Right lobe of liver (tissue), 6 donors: ENCODE results near the gene KCNK3. TPM values are rescaled to one million over a fixed set of nuclear protein-coding genes. Genes with fewer than 3 reads are reported as not detected.

ENCODE experiments used
- ATAC-seq, 4 donors: fragments of 200-7000 bp; cut with Tn5 transposase; one replicate each; pipeline ENCODE4 v1.9.1; 2020; ENCODE audit warnings: mild to moderate bottlenecking in 4 of 4, moderate library complexity in 4 of 4
- DNase-seq, 3 donors: peaks; one replicate each; pipeline ENCODE4 v3.0.0-alpha.2; 2020
- H3K27ac ChIP-seq, 3 donors: fragments of 200-600 bp; one replicate each; pipeline ENCODE4 v1.8.0; 2022
- H3K27me3 ChIP-seq, 2 donors: fragments of 200-600 bp; one replicate each; pipeline ENCODE4 v1.8.0; 2022
- H3K36me3 ChIP-seq, 4 donors: fragments of 200-600 bp; sonication (generic) in 1 of 4; one replicate each; pipeline versions ENCODE4 v1.5.1 to v1.8.0; 2017 to 2022; ENCODE audit warnings: control low read depth in 1 of 4
- H3K4me1 ChIP-seq, 4 donors: fragments of 200-600 bp; sonication (generic) in 1 of 4; one replicate each; pipeline versions ENCODE4 v1.5.1 to v1.8.0; 2017 to 2022; ENCODE audit warnings: control low read depth in 1 of 4
- H3K4me3 ChIP-seq, 3 donors: fragments of 200-600 bp; one replicate each; pipeline ENCODE4 v1.8.0; 2022
- H3K9me3 ChIP-seq, 4 donors: fragments of 200-600 bp; sonication (generic) in 1 of 4; one replicate each; pipeline versions ENCODE4 v1.5.1 to v1.8.0; 2017 to 2022; ENCODE audit warnings: control low read depth in 1 of 4
- POLR2A ChIP-seq: fragments of 450-650 bp; IDR thresholded peaks from one replicate; pipeline ENCODE4 v1.6.1; 2017; ENCODE audit warnings: antibody characterized with exemption, mild to moderate bottlenecking
- WGBS: methylation state at CpG from one replicate; pipeline ENCODE4 v1.1.6; 2018; ENCODE audit warnings: low coverage, low lambda C conversion rate; ENCODE audit not compliant: insufficient coverage; ENCODE audit errors: missing lambda C conversion rate; 5-methylcytosine and 5-hydroxymethylcytosine counted together
- intact Hi-C, 2 donors: fragments of 100-400 bp; cut with DNase I; formaldehyde crosslinking; loops; one replicate each; pipeline versions ENCODE4 v1.11.2 to v1.14.1; 2022
- total RNA-seq, 6 experiments: library from RNA; depleted of rRNA in 2 of 6; stranded (reverse); fragments of >200 nt in 2 of 6; fragmentation: NEBNext Ultra II Directional in 3 of 6; extraction: Animal tissue kit (Norgen Biotek cat#: 25700) in 3 of 6; gene quantifications; one replicate each; pipeline versions ENCODE4 v1.1.0 to v1.2.4, GENCODE V29; 2016 to 2023
- TF ChIP-seq, protein P1 (sequence below), 4 donors: fragments of 200-600 bp in 3 of 4; fragments of 450-650 bp in 1 of 4; IDR thresholded peaks; one replicate each; pipeline versions ENCODE4 v1.5.1 to v1.8.0; 2016 to 2022; ENCODE audit warnings: antibody characterized with exemption in 4 of 4, mild to moderate bottlenecking in 2 of 4
- donor health status: DM: no; HTN: yes; CAD: no.
- donor health status: DM: no; HTN: no; CAD: no.
- donor health status: DM: no; HTN: no; CAD: no.
- donor health status: DM: no; HTN: yes; CAD: no.
- donor health status: DM: no; HTN: yes; CAD: no.

Gene KCNK3
- total RNA-seq, 6 experiments from 2014 or later = 0.18 to 0.43 (median 0.33) TPM

DNA sequence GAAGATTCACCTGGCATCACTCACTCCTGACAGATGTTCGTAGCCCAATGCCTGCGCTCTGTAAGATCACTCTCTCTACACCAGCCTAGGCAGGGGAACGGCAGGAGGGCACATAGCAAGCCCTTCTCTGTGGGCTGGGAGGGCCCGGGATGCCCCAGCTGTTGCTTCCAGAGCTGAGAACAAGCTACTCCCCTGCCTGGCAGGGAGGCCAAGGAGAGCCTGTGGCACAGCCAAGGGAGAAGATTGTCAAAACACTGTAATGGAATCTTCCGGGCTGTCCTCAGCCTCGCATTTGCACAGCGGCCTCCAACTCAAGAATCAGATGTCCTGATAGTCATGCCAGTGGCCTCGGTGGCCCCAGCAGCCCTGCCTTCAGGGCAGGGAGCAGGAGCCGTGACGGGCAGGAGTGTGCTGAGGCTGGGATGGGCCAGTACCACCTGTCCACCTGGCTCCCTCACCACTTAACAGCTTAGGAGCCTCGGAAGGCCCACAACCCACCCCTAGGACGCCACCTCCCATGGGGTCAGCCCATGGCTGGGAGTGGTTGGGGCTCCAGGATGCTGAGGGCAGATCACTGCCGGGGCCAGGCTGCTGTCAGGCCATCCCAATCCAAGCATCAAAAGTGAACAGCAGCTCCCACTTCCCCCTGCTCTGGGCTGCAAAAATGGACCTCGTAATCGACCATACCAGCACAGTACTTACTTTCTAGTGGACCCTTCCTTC lies 49.7 kb downstream of the KCNK3 start:
- H3K27me3 ChIP-seq = no peaks in the 10 kb centered on the region
- no peaks in the 10 kb centered on the region for H3K36me3 ChIP-seq
- DNase-seq (no peak), ATAC-seq (no peak)
- intact Hi-C loops = no loop called here
- no peaks in the 10 kb centered on the region for H3K9me3 ChIP-seq
- no peak overlapping the region for H3K4me3 ChIP-seq
- no peak for TF ChIP-seq POLR2A
- TF ChIP-seq, protein P1, sequence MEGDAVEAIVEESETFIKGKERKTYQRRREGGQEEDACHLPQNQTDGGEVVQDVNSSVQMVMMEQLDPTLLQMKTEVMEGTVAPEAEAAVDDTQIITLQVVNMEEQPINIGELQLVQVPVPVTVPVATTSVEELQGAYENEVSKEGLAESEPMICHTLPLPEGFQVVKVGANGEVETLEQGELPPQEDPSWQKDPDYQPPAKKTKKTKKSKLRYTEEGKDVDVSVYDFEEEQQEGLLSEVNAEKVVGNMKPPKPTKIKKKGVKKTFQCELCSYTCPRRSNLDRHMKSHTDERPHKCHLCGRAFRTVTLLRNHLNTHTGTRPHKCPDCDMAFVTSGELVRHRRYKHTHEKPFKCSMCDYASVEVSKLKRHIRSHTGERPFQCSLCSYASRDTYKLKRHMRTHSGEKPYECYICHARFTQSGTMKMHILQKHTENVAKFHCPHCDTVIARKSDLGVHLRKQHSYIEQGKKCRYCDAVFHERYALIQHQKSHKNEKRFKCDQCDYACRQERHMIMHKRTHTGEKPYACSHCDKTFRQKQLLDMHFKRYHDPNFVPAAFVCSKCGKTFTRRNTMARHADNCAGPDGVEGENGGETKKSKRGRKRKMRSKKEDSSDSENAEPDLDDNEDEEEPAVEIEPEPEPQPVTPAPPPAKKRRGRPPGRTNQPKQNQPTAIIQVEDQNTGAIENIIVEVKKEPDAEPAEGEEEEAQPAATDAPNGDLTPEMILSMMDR (IDR thresholded peaks at IDR 0.05) = no peak
- no peak overlapping the region for H3K27ac ChIP-seq
- WGBS = 91% methylated on average over 6 of the region's 15 CpGs
- peaks cover 0 to 13% (median 3%) of the 10 kb centered on the region in 4 donors for H3K4me1 ChIP-seq

DNA sequence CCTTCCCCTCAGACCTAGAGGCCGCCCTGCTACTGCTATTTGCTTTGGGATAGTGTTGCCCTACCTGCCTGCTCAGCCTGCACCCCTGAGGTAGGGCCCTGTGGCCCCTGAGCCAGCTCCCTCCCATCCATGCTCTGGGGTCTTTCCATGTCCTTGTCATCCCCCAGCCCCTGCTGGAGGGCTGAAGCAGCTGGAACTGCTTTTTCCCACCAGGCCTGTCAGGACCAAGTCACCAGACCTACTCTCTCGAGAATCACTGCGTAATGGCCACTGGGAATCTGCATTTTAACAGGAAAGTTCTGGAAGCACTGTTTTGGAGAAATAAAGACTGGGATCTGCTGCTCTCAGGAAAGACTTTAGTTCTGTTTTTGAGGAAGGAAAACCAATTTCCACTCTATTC lies 51.3 kb downstream of the KCNK3 start:
- H3K9me3 ChIP-seq = no peaks in the 10 kb centered on the region
- WGBS = no CpG with 5 or more reads among the region's 3 CpGs
- H3K36me3 ChIP-seq = no peaks in the 10 kb centered on the region
- intact Hi-C loops = no loop called here
- H3K27me3 ChIP-seq = no peaks in the 10 kb centered on the region
- ATAC-seq (no peak), DNase-seq (no peak)
- no peak overlapping the region for H3K4me3 ChIP-seq
- no peak for TF ChIP-seq POLR2A
- TF ChIP-seq, protein P1 (IDR thresholded peaks at IDR 0.05) = no peak
- H3K4me1 ChIP-seq = peaks cover 0 to 4% (median 0%) of the 10 kb centered on the region in 4 donors
- no peak overlapping the region for H3K27ac ChIP-seq

DNA sequence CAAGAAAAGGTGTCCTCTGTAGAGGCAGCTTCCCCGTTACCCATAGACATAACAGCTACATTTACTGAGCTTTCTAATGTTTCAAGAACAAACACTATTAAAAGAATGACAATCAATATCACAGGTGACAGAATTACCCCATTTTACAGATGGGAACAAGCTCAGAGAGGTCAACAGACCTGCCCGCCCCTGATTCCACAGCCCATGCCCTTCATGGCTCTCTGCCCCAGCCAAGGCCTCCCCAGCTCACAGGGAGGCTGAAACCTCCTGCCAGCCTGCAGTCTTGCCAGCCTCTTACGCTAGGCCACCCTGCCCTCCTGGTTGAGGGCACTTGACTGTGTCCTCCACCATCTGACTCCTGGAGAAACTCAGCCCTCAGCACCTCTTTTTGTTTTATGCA lies 52.4 kb downstream of the KCNK3 start:
- TF ChIP-seq POLR2A = no peak
- TF ChIP-seq, protein P1 (IDR thresholded peaks at IDR 0.05) = no peak
- WGBS = 67% methylated on average over 1 of the region's 3 CpGs
- peaks cover 0 to 4% (median 0%) of the 10 kb centered on the region in 4 donors for H3K4me1 ChIP-seq
- no peak for ATAC-seq
- H3K36me3 ChIP-seq = no peaks in the 10 kb centered on the region
- H3K4me3 ChIP-seq = no peak overlapping the region
- no peak for DNase-seq
- H3K27me3 ChIP-seq = no peaks in the 10 kb centered on the region
- no peak overlapping the region for H3K27ac ChIP-seq
- intact Hi-C loops = loop anchor here in 1 of 2 donors (5.0 kb wide), 1 partner anchor 138 kb away; no protein-coding TSS in a partner anchor
- H3K9me3 ChIP-seq = no peaks in the 10 kb centered on the region

DNA sequence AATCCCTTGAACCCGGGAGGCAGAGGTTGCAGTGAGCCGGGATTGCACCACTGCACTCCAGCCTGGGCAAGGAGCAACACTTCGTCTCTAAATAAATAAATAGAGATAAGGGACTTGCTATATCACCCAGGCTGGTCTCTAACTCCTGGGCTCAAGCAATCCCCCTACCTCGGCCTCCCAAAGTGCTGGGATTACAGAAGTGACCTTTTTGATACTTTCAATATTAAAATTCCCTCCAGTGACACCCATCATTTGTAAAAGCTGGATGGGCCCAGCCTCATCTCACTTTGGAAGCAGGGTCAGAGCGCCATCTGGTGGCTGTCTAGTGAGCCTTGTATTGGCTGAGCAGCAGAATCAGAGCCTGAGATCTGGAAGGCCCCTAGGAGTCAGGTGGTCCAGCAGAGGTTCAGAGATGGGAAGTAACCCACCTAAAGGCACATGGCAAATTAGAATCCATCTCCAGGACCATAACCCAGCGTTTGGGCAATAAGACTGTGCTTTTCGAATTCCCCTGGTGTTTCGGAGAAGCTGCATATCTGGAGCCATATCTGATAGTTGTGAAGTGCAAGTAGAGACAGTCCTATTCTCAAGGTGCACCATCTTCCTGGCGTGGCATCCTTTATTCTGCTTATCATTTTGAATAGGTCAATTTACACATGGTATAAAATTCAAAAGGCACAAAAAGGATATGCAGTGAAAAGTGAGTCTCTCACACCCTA lies 53.2 kb downstream of the KCNK3 start:
- Histone ChIP-seq H3K4me1 (peaks cover 0 to 4% (median 0%) of the 10 kb centered on the region in 4 donors), H3K27ac (no peak overlapping the region), H3K9me3 (no peaks in the 10 kb centered on the region), H3K4me3 (no peak overlapping the region), H3K36me3 (no peaks in the 10 kb centered on the region), H3K27me3 (no peaks in the 10 kb centered on the region)
- intact Hi-C loops = loop anchor here in 1 of 2 donors (5.0 kb wide), 1 partner anchor 138 kb away; no protein-coding TSS in a partner anchor
- peak; percentile 81 to 84 (median 81) for DNase-seq
- peak; percentile 92 to 96 (median 94) for ATAC-seq
- 14% methylated on average over 8 of the region's 9 CpGs for WGBS
- TF ChIP-seq POLR2A = no peak
- TF ChIP-seq, protein P1 (IDR thresholded peaks at IDR 0.05) = peak; percentile 90 to 98 (median 94)
